Endometrium (tissue), 2 donors: Measurements from ENCODE around the gene CR1.
A peak's percentile ranks its signal among the peaks of the same experiment; 100 is the strongest.
"Not testable (repeated sequence)": the region's sequence is repeated elsewhere in the genome, so short reads cannot be mapped to it uniquely, and the experiment has no call there.

Source experiments
- FAIRE-seq: peaks from 2 replicates; lab custom pipeline; 2012; peaks lifted over from hg19 to GRCh38; lab: Jason Lieb, UNC
- donor health status: control.
- donor health status: control.

CR1 gene

GRCh38 chr1:207504438-207504837 is 8.5 kb downstream of the CR1 start:
- FAIRE-seq: no peak

GRCh38 chr1:207510444-207510843 is 14.5 kb downstream of the CR1 start:
- FAIRE-seq: no peak

GRCh38 chr1:207514890-207515289 is 18.9 kb downstream of the CR1 start:
- peak; percentile 77 for FAIRE-seq

DNA sequence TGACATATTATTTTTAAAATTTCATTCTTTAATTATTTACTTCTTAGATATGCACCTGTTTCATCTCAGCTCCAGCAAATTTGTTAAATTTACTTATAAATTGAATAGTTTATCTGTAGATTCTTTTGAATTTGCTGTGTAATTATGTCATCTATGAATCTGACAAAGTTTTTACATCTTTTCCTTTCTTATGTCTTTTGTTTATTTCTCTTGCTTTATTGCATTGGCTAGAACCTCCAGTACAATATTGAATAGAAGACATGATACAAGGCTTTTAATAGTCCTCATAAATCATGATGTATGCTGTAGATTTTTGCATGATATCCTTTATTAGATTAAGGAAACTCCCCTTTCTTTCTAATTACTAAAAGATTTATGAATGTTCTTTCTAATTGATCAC is 20.8 kb downstream of the CR1 start:
- peak; percentile 37 for FAIRE-seq

GRCh38 chr1:207518608-207519236 is 22.8 kb downstream of the CR1 start:
- FAIRE-seq: no peak

DNA sequence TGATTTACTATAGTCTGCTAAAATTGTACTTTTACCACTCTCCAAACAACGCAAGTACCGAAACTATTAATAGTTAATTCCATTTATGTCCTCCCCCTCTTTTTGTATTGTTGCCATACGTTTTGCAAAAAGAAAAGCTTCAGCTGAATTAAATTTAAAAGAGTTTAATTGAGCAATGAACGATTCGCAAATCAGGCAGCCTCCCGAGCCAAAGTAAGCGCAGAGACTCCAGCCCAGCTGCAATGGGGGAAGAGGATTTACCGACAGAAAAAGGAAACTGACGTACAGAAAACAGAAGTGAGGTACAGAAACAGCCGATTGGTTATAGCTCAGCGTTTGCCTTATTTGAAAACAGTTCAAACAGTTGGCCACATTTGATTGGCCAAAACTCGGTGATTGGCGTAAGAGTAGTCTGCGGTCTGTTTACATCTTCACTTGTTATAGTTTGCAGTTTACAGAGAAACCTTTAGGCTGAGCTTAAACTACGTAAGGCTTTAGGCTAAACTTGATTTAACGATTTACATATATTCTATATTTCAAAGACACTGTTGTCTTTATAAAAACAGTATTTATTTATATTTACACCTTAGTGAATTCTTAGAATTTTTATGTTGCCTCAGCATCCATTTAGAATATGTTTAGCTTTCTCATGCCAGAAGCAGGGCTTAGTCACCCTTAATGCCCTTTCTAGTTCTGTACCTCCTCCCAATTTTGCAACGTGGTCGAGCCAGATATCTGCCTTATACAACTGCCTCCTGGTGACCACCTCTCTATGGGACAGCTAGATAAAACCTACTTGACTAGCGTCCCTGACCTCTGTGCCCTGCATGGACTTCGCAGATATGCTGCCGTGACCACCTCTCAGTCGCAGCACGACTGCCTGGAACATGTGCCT is 23.8 kb downstream of the CR1 start:
- FAIRE-seq: no peak

GRCh38 chr1:207520400-207521345 is 24.7 kb downstream of the CR1 start:
- FAIRE-seq: not testable (repeated sequence)

- not testable (repeated sequence) for FAIRE-seq
Observed at GRCh38 chr1:207525239-207525638, 29.3 kb downstream of the CR1 start.

DNA sequence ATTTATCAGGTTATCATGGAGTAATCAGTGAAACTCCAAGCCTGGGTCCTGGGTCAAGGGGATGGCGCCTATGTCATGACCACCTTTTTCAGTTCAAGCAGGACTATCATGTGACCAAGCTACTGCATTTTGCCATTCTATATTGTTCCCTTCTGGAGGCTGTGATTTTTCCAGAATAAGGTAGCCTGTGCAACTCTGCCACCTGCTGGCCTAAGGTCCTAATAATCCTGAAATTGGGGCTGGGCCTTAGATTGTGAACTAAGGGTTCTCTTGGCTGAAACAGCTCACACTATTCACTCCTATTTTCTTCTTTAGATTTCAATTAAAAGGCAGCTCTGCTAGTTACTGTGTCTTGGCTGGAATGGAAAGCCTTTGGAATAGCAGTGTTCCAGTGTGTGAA is 32.4 kb downstream of the CR1 start:
- not testable (repeated sequence) for FAIRE-seq

GRCh38 chr1:207536263-207536662 is 40.3 kb downstream of the CR1 start:
- FAIRE-seq: not testable (repeated sequence)

GRCh38 chr1:207546677-207547357 is 50.9 kb downstream of the CR1 start:
- FAIRE-seq: not testable (repeated sequence)

DNA sequence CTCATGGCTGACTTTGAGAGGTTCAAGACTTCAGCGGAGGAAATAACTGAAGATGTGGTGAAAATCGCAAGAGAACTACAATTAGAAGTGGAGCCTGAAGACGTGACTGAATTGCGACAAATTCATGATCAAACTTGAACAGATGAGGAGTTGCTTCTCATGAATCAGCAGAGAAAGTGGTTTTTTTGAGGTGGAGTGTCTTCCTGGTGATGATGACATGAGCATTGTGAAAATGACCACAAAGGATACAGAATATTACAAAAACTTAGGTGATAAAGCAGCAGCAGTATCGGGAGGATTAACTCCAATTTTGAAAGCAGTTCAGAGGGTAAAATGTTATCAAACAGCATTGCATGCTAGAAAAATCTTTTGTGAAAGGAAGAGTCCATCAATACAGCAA is 58.9 kb downstream of the CR1 start:
- not testable (repeated sequence) for FAIRE-seq

DNA sequence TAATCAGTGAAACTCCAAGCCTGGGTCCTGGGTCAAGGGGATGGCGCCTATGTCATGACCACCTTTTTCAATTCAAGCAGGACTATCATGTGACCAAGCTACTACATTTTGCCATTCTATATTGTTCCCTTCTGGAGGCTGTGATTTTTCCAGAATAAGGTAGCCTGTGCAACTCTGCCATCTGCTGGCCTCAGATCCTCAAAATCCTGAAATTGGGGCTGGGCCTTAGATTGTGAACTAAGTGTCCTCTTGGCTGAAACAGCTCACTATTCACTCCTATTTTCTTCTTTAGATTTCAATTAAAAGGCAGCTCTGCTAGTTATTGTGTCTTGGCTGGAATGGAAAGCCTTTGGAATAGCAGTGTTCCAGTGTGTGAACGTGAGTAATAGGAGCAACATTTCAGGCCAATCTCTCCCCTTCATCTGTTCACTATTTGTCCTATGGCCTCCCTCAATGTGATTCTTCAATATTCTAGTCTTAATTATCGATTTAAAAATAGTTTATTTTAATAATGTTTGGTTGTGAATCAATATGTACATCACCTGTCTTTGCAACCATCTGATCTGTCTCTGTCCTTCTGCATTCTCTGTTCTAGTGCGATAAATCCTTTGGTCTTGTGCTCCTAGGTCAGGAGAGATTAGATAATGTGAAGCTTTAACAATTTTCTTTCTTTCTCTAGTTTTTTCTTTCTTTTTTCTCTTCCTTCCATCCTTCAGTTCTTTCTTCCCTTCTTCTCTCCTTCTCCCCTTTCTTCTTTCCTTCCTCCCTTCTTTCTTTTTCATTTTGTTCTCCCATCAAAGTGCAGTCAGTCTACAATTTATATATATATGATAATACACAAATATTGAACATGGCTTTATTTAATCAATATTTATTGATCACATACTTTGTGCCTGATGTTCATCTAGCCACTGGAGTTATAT is 69.8 kb downstream of the CR1 start:
- FAIRE-seq: no peak

GRCh38 chr1:207571926-207572325 is 76.0 kb downstream of the CR1 start:
- not testable (repeated sequence) for FAIRE-seq

DNA sequence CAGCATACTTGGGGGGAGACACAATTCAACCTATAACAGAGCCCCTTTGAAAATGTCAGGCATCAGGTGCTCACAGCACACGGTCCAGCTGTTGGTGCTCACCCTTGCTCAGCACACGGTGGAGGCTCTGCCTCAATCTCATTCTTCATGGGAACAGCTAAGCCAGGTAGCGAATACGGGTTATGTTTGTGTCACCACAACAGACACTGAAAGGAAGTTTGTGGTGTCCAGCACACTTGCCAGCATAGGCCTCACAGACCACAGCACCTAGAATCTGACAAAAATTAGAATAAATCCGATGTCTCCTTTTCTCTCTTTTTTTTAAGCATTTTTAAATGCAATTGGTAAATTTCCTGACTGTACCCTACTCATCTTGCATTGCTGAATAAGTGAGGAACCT is 77.1 kb downstream of the CR1 start:
- not testable (repeated sequence) for FAIRE-seq

GRCh38 chr1:207575381-207575780 is 79.4 kb downstream of the CR1 start:
- FAIRE-seq: not testable (repeated sequence)

GRCh38 chr1:207578796-207579435 is 83.0 kb downstream of the CR1 start:
- no peak for FAIRE-seq

DNA sequence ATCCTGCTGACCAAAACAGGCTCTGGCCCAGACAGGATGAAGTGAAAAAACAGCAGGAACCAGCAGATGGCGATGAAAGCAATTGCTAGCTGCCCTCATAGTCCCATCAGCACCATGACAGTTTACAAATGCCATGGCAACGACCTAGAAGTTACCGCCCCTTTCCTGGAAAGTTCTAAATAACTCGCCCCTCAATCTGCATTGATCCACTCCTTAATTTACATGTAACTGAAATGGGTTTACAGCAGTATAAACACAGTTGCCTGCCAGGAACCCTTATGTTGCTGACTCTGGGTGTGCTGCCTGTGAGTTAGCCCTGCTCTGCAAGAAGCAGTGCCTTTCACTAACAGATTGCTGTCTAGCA is 83.5 kb downstream of the CR1 start:
- FAIRE-seq: no peak

GRCh38 chr1:207581496-207582153 is 85.7 kb downstream of the CR1 start:
- no peak for FAIRE-seq

- not testable (repeated sequence) for FAIRE-seq
Observed at GRCh38 chr1:207589506-207589905, 93.5 kb downstream of the CR1 start.
